ENCODE measurements around the gene RECQL.

RECQL gene

GRCh38 chr12:21501258-21502163 lies at the start of gene RECQL, which contains the start of gene GOLT1B:
RECQL (minus strand) TSS chr12:21501635; CDS start chr12:21499570, 2,065 bp downstream.
GOLT1B (plus strand) TSS chr12:21501789; CDS start chr12:21501924, 135 bp downstream.
- DNase-seq (ENCODE audit: insufficient read length, low spot score) (peak; percentile 71), FAIRE-seq (peak; percentile 97)

GRCh38 chr12:21547437-21547836 lies 46.0 kb upstream of the RECQL start:
- DNase-seq (ENCODE audit: insufficient read length, low spot score) (no peak), FAIRE-seq (no peak)

- DNase-seq (ENCODE audit: insufficient read length, low spot score) = no peak
Measured at GRCh38 chr12:21546716-21547115, 45.3 kb upstream of the RECQL start.

GRCh38 chr12:21545557-21545956 lies 44.1 kb upstream of the RECQL start:
- no peak for FAIRE-seq
- DNase-seq (ENCODE audit: insufficient read length, low spot score) = no peak

More at GRCh38 chr12:21546716-21547115, 45.3 kb upstream of the RECQL start:
- FAIRE-seq = no peak

GRCh38 chr12:21543151-21543550 lies 41.7 kb upstream of the RECQL start:
- FAIRE-seq = no peak
- no peak for DNase-seq (ENCODE audit: insufficient read length, low spot score)

GRCh38 chr12:21542403-21542802 lies 41.0 kb upstream of the RECQL start:
- no peak for FAIRE-seq

GRCh38 chr12:21541773-21542172 lies 40.3 kb upstream of the RECQL start:
- DNase-seq (ENCODE audit: insufficient read length, low spot score) (no peak), FAIRE-seq (no peak)

More at GRCh38 chr12:21542403-21542802, 41.0 kb upstream of the RECQL start:
- no peak for DNase-seq (ENCODE audit: insufficient read length, low spot score)

- FAIRE-seq = no peak
- no peak for DNase-seq (ENCODE audit: insufficient read length, low spot score)
Measured at GRCh38 chr12:21539797-21540196, 38.4 kb upstream of the RECQL start.

- no peak for FAIRE-seq
Measured at GRCh38 chr12:21538061-21538653, 36.7 kb upstream of the RECQL start.

GRCh38 chr12:21529456-21529855 lies 28.0 kb upstream of the RECQL start:
- no peak for FAIRE-seq
- DNase-seq (ENCODE audit: insufficient read length, low spot score) = no peak

More at GRCh38 chr12:21538061-21538653, 36.7 kb upstream of the RECQL start:
- DNase-seq (ENCODE audit: insufficient read length, low spot score) = no peak

GRCh38 chr12:21528953-21529352 lies 27.5 kb upstream of the RECQL start:
- FAIRE-seq (no peak), DNase-seq (ENCODE audit: insufficient read length, low spot score) (no peak)

GRCh38 chr12:21527451-21528180 lies 26.2 kb upstream of the RECQL start:
- FAIRE-seq (peak; percentile 83), DNase-seq (ENCODE audit: insufficient read length, low spot score) (peak; percentile 52)

- DNase-seq (ENCODE audit: insufficient read length, low spot score) = no peak
- FAIRE-seq = no peak
Measured at GRCh38 chr12:21526721-21527345, 25.4 kb upstream of the RECQL start.

GRCh38 chr12:21526053-21526452 lies 24.6 kb upstream of the RECQL start, which contains the start of gene SPX:
SPX (plus strand) TSS chr12:21526296; CDS start chr12:21526473, 177 bp downstream.
- DNase-seq (ENCODE audit: insufficient read length, low spot score) = no peak
- FAIRE-seq = no peak

GRCh38 chr12:21523148-21523547 lies 21.7 kb upstream of the RECQL start:
- FAIRE-seq = no peak
- no peak for DNase-seq (ENCODE audit: insufficient read length, low spot score)

- DNase-seq (ENCODE audit: insufficient read length, low spot score) (no peak), FAIRE-seq (no peak)
Measured at GRCh38 chr12:21521541-21521940, 20.1 kb upstream of the RECQL start.

- FAIRE-seq (no peak), DNase-seq (ENCODE audit: insufficient read length, low spot score) (no peak)
Measured at GRCh38 chr12:21518451-21518850, 17.0 kb upstream of the RECQL start.

- DNase-seq (ENCODE audit: insufficient read length, low spot score) (no peak), FAIRE-seq (no peak)
Measured at GRCh38 chr12:21516281-21516680, 14.8 kb upstream of the RECQL start.

GRCh38 chr12:21509768-21510167 lies 8.3 kb upstream of the RECQL start:
- FAIRE-seq (peak; percentile 83), DNase-seq (ENCODE audit: insufficient read length, low spot score) (no peak)

- FAIRE-seq (no peak), DNase-seq (ENCODE audit: insufficient read length, low spot score) (no peak)
Measured at GRCh38 chr12:21507849-21508248, 6.4 kb upstream of the RECQL start.

- no peak for FAIRE-seq
Measured at GRCh38 chr12:21505888-21506287, 4.5 kb upstream of the RECQL start.

More at GRCh38 chr12:21505888-21506287, 4.5 kb upstream of the RECQL start:
- DNase-seq (ENCODE audit: insufficient read length, low spot score) = no peak
